ENCODE measurements around the gene TEX30.

Gene TEX30

GRCh38 chr13:102757006-102757405 lies 16.6 kb downstream of the TEX30 start:
- no peak overlapping the region for H3K4me3 ChIP-seq (ENCODE audit: low read depth, low read length)
- no peak for TF ChIP-seq CTCF (IDR thresholded peaks at IDR 0.05; ENCODE audit: control insufficient read depth, extremely low read depth, insufficient read depth)

DNA sequence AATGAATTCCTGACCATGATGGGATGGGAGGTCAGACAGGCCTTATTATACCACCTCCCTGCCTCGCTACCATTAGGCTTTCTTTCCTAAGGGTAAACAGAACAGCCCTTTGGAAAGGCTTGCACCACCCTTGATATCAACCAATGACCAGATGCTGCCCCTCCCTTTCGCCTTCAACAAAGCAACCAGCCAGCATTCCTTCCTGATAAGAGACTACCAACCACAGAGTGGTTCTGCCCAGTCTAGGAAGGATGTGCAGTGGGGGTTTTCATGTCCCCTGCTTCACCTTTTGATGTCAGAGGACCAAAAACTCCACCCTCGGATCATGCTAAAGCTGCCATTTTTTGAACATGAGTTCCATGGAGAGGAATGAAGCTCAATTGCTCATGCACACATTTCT lies 21.7 kb downstream of the TEX30 start:
- no peak for TF ChIP-seq CTCF (IDR thresholded peaks at IDR 0.05; ENCODE audit: control insufficient read depth, extremely low read depth, insufficient read depth)
- DNase-seq (ENCODE audit: low read depth), result no peak
- no peak overlapping the region for H3K4me3 ChIP-seq (ENCODE audit: low read depth, low read length)

More at GRCh38 chr13:102757006-102757405, 16.6 kb downstream of the TEX30 start:
- no peak for DNase-seq (ENCODE audit: low read depth)

- no peak for DNase-seq (ENCODE audit: low read depth)
- H3K4me3 ChIP-seq (ENCODE audit: low read depth, low read length), result no peak overlapping the region
- TF ChIP-seq CTCF (IDR thresholded peaks at IDR 0.05; ENCODE audit: control insufficient read depth, extremely low read depth, insufficient read depth), result no peak
These were observed 31.1 kb downstream of the TEX30 start for GRCh38 chr13:102742506-102742905.

GRCh38 chr13:102742101-102742500 lies 31.5 kb downstream of the TEX30 start:
- no peak overlapping the region for H3K4me3 ChIP-seq (ENCODE audit: low read depth, low read length)
- DNase-seq (ENCODE audit: low read depth), result no peak
- TF ChIP-seq CTCF (IDR thresholded peaks at IDR 0.05; ENCODE audit: control insufficient read depth, extremely low read depth, insufficient read depth), result no peak

- peak; percentile 7 for DNase-seq (ENCODE audit: low read depth)
- no peak overlapping the region for H3K4me3 ChIP-seq (ENCODE audit: low read depth, low read length)
These were observed 43.9 kb downstream of the TEX30 start for GRCh38 chr13:102729560-102730270.

GRCh38 chr13:102726430-102726829 lies 47.2 kb downstream of the TEX30 start:
- H3K4me3 ChIP-seq (ENCODE audit: low read depth, low read length), result no peak overlapping the region
- peak; percentile 19 for DNase-seq (ENCODE audit: low read depth)

More at GRCh38 chr13:102729560-102730270, 43.9 kb downstream of the TEX30 start:
- no peak for TF ChIP-seq CTCF (IDR thresholded peaks at IDR 0.05; ENCODE audit: control insufficient read depth, extremely low read depth, insufficient read depth)

More at GRCh38 chr13:102726430-102726829, 47.2 kb downstream of the TEX30 start:
- TF ChIP-seq CTCF (IDR thresholded peaks at IDR 0.05; ENCODE audit: control insufficient read depth, extremely low read depth, insufficient read depth), result peak; percentile 31; the same call in 1 of the 2 replicates

Data from LNCaP clone FGC (cell line).